ENCODE results near the gene GLRX. TPM values are rescaled to one million over a fixed set of nuclear protein-coding genes. Genes with fewer than 3 reads are reported as not detected.

GLRX gene
- polyA plus RNA-seq, 1 donor (not counting 4 experiments of a cell fraction or from before 2014, with no cell fraction given), result 15.6 TPM

DNA sequence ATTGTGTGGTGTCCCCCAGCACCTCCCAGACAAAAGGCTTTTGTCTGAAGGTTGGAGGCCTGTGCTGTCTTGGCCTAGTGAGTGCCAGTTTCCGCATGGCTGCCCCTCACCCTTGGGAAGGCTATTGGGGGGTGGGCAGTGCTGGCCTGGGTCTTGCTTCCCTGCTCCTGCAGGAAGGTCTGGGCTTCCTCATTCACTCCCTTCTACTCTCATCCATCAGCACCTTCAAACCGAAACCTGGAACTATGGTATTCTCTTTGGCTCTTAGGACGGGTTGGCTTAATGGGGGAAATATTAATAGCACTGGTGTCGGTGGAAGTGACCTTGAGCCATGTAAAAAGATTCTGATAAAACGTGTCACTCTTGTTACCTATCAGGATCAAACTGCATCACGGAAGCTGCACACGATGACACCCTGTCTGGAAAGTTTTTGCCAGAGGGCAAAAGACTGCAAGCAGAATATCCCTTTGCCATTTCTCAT, 34.0 kb upstream of the GLRX start:
- Histone ChIP-seq H3K27me3 (ENCODE audit: control insufficient read depth, extremely low read depth, insufficient read depth, low read length) (no peaks in the 10 kb centered on the region), H3K9ac (ENCODE audit: control insufficient read depth, extremely low read depth, insufficient read depth, low read length) (no peak overlapping the region), H3K27ac (ENCODE audit: control insufficient read depth, insufficient read depth, low read length) (no peak overlapping the region), H3K4me1 (ENCODE audit: control insufficient read depth, extremely low read depth, insufficient read depth, low read length) (peaks cover 20% of the 10 kb centered on the region), H3K36me3 (ENCODE audit: control insufficient read depth in 2 of 2, extremely low read depth in 1 of 2, insufficient read depth in 2 of 2, low read length in 2 of 2) (no peaks in the 10 kb centered on the region), H3K9me1 (ENCODE audit: control insufficient read depth, extremely low read depth, insufficient read depth, low read length) (no peaks in the 10 kb centered on the region), H3K9me3 (ENCODE audit: control insufficient read depth, low read depth, low read length) (no peaks in the 10 kb centered on the region), H3K4me2 (ENCODE audit: control insufficient read depth, extremely low read depth, insufficient read depth, low read depth, low read length) (no peak overlapping the region), H2AFZ (ENCODE audit: control insufficient read depth, low read length) (no peak overlapping the region), H3K4me3 (ENCODE audit: control insufficient read depth in 2 of 3, extremely low read depth in 1 of 3, insufficient read depth in 2 of 3, low read depth in 1 of 3, low read length in 3 of 3) (no peak overlapping the region), H4K20me1 (ENCODE audit: control insufficient read depth, extremely low read depth, insufficient read depth, low read length) (no peaks in the 10 kb centered on the region), H3K79me2 (ENCODE audit: control insufficient read depth, insufficient read depth, low read length) (no peaks in the 10 kb centered on the region)
- TF ChIP-seq, protein P1, sequence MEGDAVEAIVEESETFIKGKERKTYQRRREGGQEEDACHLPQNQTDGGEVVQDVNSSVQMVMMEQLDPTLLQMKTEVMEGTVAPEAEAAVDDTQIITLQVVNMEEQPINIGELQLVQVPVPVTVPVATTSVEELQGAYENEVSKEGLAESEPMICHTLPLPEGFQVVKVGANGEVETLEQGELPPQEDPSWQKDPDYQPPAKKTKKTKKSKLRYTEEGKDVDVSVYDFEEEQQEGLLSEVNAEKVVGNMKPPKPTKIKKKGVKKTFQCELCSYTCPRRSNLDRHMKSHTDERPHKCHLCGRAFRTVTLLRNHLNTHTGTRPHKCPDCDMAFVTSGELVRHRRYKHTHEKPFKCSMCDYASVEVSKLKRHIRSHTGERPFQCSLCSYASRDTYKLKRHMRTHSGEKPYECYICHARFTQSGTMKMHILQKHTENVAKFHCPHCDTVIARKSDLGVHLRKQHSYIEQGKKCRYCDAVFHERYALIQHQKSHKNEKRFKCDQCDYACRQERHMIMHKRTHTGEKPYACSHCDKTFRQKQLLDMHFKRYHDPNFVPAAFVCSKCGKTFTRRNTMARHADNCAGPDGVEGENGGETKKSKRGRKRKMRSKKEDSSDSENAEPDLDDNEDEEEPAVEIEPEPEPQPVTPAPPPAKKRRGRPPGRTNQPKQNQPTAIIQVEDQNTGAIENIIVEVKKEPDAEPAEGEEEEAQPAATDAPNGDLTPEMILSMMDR (optimal IDR thresholded peaks at IDR 0.05 in 1 of 3, IDR thresholded peaks at IDR 0.05 in 1 of 3, conservative IDR thresholded peaks at IDR 0.05 in 1 of 3; ENCODE audit: extremely low read depth in 1 of 3, insufficient read depth in 2 of 3, low read length in 3 of 3), result no peak
- TF ChIP-seq EZH2 (IDR thresholded peaks at IDR 0.05; ENCODE audit: low read length), result no peak
- dilution Hi-C loops (cut with MboI; ENCODE audit: extremely low pct_ligation_motif_present, low sequenced_read_pairs), result no loop called here
- no peak for FAIRE-seq
- DNase-seq (ENCODE audit: low read depth, low spot score), result no peak

DNA sequence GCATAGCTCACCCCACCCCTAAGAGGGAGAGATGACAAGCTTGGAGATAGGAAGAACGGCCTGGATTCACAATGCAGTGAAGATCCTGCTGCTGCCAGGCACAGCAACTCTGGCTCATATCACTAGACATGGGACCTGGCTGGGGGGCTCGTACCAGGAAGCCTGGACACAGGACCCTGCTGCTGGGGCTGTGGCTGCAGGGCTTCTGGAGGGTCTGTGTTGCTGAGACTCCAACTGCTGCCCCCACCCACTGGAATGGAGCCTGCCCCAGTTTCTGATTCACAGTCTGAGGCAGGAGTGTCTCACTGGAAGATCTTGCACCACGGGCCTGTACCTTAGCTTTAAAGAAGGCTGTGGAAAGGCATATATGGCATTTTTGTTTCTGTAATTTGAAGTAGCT, 31.0 kb upstream of the GLRX start:
- dilution Hi-C loops (cut with MboI; ENCODE audit: extremely low pct_ligation_motif_present, low sequenced_read_pairs), result no loop called here
- Histone ChIP-seq H4K20me1 (ENCODE audit: control insufficient read depth, extremely low read depth, insufficient read depth, low read length) (no peaks in the 10 kb centered on the region), H3K4me2 (ENCODE audit: control insufficient read depth, extremely low read depth, insufficient read depth, low read depth, low read length) (no peak overlapping the region), H3K27me3 (ENCODE audit: control insufficient read depth, extremely low read depth, insufficient read depth, low read length) (no peaks in the 10 kb centered on the region), H3K9me1 (ENCODE audit: control insufficient read depth, extremely low read depth, insufficient read depth, low read length) (no peaks in the 10 kb centered on the region), H3K9me3 (ENCODE audit: control insufficient read depth, low read depth, low read length) (no peaks in the 10 kb centered on the region), H3K4me1 (ENCODE audit: control insufficient read depth, extremely low read depth, insufficient read depth, low read length) (peaks cover 2% of the 10 kb centered on the region), H2AFZ (ENCODE audit: control insufficient read depth, low read length) (no peak overlapping the region), H3K4me3 (ENCODE audit: control insufficient read depth in 2 of 3, extremely low read depth in 1 of 3, insufficient read depth in 2 of 3, low read depth in 1 of 3, low read length in 3 of 3) (no peak overlapping the region), H3K9ac (ENCODE audit: control insufficient read depth, extremely low read depth, insufficient read depth, low read length) (no peak overlapping the region), H3K27ac (ENCODE audit: control insufficient read depth, insufficient read depth, low read length) (no peak overlapping the region), H3K79me2 (ENCODE audit: control insufficient read depth, insufficient read depth, low read length) (no peaks in the 10 kb centered on the region), H3K36me3 (ENCODE audit: control insufficient read depth in 2 of 2, extremely low read depth in 1 of 2, insufficient read depth in 2 of 2, low read length in 2 of 2) (no peaks in the 10 kb centered on the region)
- DNase-seq (ENCODE audit: low read depth, low spot score) (no peak), FAIRE-seq (no peak)
- TF ChIP-seq, protein P1 (optimal IDR thresholded peaks at IDR 0.05 in 1 of 3, IDR thresholded peaks at IDR 0.05 in 1 of 3, conservative IDR thresholded peaks at IDR 0.05 in 1 of 3; ENCODE audit: extremely low read depth in 1 of 3, insufficient read depth in 2 of 3, low read length in 3 of 3), result no peak
- TF ChIP-seq EZH2 (IDR thresholded peaks at IDR 0.05; ENCODE audit: low read length), result no peak
